Measurements from ENCODE around the gene WDR31. TPM values are rescaled to one million over a fixed set of nuclear protein-coding genes. Genes with fewer than 3 reads are reported as not detected.
A peak's percentile ranks its signal among the peaks of the same experiment; 100 is the strongest.

The WDR31 gene
- total RNA-seq, 4 donors from 2014 or later = 0.29 to 3.6 (median 2.8) TPM

DNA sequence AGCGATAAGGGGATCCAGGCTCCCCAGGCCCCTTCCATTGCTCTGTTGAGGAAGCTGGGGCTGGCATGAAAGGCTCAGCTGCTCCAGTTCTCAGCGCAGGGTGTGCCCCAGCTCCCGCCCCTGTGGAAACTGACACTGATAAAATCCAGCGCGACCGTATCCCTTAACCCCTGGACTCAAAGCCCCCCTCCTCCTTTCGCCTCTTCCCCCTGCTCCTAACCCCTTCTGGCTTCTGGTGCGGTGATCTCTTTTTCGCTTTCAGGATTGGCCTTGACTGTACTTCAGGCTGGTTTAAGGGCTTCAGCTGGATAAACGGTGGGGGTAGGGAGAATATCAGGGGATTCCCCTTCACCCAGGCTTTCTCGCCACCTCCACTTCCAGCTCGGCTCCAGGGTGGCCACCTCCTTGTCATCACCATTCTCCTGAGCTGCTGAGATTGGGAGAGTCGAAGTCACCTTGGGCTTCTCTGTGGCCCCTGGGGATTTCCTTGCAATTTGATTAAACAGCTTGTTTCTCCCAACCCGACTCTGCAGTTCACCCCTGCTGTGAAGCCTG, 10.1 kb upstream of the WDR31 start:
- H3K27ac ChIP-seq = no peak overlapping the region
- H3K9me3 ChIP-seq = no peaks in the 10 kb centered on the region
- no peak overlapping the region for H3K4me3 ChIP-seq
- no peak for TF ChIP-seq CTCF (IDR thresholded peaks at IDR 0.05)
- TF ChIP-seq POLR2A (IDR thresholded peaks at IDR 0.05) = no peak
- DNase-seq = no peak
- peaks cover 0 to 10% of the 10 kb centered on the region in 2 donors for H3K4me1 ChIP-seq
- peaks cover 3 to 14% of the 10 kb centered on the region in 2 donors for H3K27me3 ChIP-seq
- no peaks in the 10 kb centered on the region for H3K36me3 ChIP-seq
- intact Hi-C loops (cut with DNase I; ENCODE audit: low total_unique reads) = no loop called here

- Histone ChIP-seq H3K4me3 (peak within 1 kb of the TSS in 1 of 2 donors; percentile 28), H3K36me3 (no peaks in the 10 kb centered on the region), H3K4me1 (peaks cover 0 to 10% of the 10 kb centered on the region in 2 donors), H3K9me3 (no peaks in the 10 kb centered on the region), H3K27ac (no peak within 1 kb of the TSS), H3K27me3 (peaks cover 3 to 14% of the 10 kb centered on the region in 2 donors)
- TF ChIP-seq CTCF (IDR thresholded peaks at IDR 0.05) (no peak), POLR2A (IDR thresholded peaks at IDR 0.05) (peak in 1 of 2 donors; percentile 19)
- DNase-seq = no peak
- intact Hi-C loops (cut with DNase I; ENCODE audit: low total_unique reads) = no loop called here
Observed at GRCh38 chr9:113349445-113350094, 9.5 kb upstream of the WDR31 start, which contains the start of gene BSPRY. TSS of gene BSPRY (plus strand) at chr9:113349541. CDS start at chr9:113349580, 39 bp downstream.

DNA sequence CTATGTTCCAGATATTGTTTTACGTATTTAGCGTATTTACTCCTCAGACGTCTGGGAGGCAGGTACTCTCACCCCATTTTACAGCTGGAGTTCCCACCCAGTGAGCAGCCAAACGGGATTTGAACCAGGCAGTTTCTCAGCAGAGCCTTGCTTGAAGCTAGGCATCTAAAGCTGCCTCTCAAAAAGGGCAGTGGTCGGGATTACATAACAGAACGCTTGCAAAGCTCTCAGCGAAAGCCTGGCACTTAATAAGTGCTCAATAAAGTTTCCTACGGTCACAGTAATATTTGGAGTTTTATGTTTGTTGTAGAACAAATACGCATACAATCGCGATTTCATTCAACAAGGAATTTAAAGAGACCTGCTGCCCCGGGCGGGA, 9.0 kb upstream of the WDR31 start:
- Histone ChIP-seq H3K4me3 (no peak overlapping the region), H3K27me3 (peaks cover 3 to 14% of the 10 kb centered on the region in 2 donors), H3K36me3 (no peaks in the 10 kb centered on the region), H3K27ac (no peak overlapping the region), H3K9me3 (no peaks in the 10 kb centered on the region), H3K4me1 (peaks cover 0 to 10% of the 10 kb centered on the region in 2 donors)
- TF ChIP-seq CTCF (IDR thresholded peaks at IDR 0.05) = no peak
- TF ChIP-seq POLR2A (IDR thresholded peaks at IDR 0.05) = no peak
- intact Hi-C loops (cut with DNase I; ENCODE audit: low total_unique reads) = no loop called here
- no peak for DNase-seq

DNA sequence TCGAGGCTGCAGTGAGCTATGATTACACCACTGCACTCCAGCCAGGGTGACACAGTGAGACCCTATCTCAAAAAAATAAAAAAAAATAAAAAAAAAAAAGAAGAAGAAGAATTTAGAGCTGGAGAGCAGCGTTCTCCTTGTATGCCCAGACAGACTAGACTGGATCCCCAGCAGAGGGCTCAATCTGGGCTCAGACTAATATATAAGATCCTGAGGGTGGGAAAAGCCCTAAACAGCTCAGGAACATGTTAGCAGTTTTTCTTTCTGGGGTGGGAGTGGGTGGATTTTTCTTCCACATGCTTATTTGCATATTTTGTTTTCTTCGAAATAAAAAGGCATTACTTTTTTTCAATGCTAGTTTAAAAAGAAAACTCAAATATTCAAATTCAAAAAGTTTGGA, 8.4 kb upstream of the WDR31 start:
- intact Hi-C loops (cut with DNase I; ENCODE audit: low total_unique reads) = no loop called here
- no peaks in the 10 kb centered on the region for H3K36me3 ChIP-seq
- peaks cover 3 to 14% of the 10 kb centered on the region in 2 donors for H3K27me3 ChIP-seq
- no peak for DNase-seq
- TF ChIP-seq CTCF (IDR thresholded peaks at IDR 0.05) (no peak), POLR2A (IDR thresholded peaks at IDR 0.05) (no peak)
- no peak overlapping the region for H3K4me3 ChIP-seq
- no peak overlapping the region for H3K27ac ChIP-seq
- peaks cover 0 to 10% of the 10 kb centered on the region in 2 donors for H3K4me1 ChIP-seq
- no peaks in the 10 kb centered on the region for H3K9me3 ChIP-seq

GRCh38 chr9:113345671-113346070, 5.6 kb upstream of the WDR31 start:
- H3K4me3 ChIP-seq = no peak overlapping the region
- H3K4me1 ChIP-seq = peaks cover 0 to 10% of the 10 kb centered on the region in 2 donors
- intact Hi-C loops (cut with DNase I; ENCODE audit: low total_unique reads) = no loop called here
- peaks cover 3 to 10% of the 10 kb centered on the region in 2 donors for H3K27me3 ChIP-seq
- no peak overlapping the region for H3K27ac ChIP-seq
- no peaks in the 10 kb centered on the region for H3K9me3 ChIP-seq
- H3K36me3 ChIP-seq = no peaks in the 10 kb centered on the region
- TF ChIP-seq CTCF (IDR thresholded peaks at IDR 0.05) (no peak), POLR2A (IDR thresholded peaks at IDR 0.05) (no peak)
- no peak for DNase-seq
